HepG2 (cell line): ENCODE data around the gene CYP11A1.

Source experiments
- JUN ChIP-seq: sonication (generic); formaldehyde crosslinking; IDR thresholded peaks from 2 replicates; pipeline ENCODE4 v1.4.0; 2020; ENCODE audit warnings: mild to moderate bottlenecking, missing genetic modification reagents
- PCBP1 ChIP-seq: fragments of 200-400 bp; formaldehyde crosslinking; IDR thresholded peaks from 2 replicates; pipeline ENCODE4 v1.6.1; 2017; ENCODE audit warnings: mild to moderate bottlenecking, low read depth, low read length, borderline replicate concordance
- ZBTB20 ChIP-seq: sonication (generic); formaldehyde crosslinking; IDR thresholded peaks from 2 replicates; pipeline ENCODE4 v1.8.1; 2023; ENCODE audit warnings: missing genetic modification reagents, low read depth, mild to moderate bottlenecking, borderline replicate concordance
- ZSCAN30 ChIP-seq: sonication (generic); formaldehyde crosslinking; IDR thresholded peaks from 2 replicates; pipeline ENCODE4 v1.5.0; 2020; ENCODE audit warnings: mild to moderate bottlenecking, missing genetic modification reagents

DNA sequence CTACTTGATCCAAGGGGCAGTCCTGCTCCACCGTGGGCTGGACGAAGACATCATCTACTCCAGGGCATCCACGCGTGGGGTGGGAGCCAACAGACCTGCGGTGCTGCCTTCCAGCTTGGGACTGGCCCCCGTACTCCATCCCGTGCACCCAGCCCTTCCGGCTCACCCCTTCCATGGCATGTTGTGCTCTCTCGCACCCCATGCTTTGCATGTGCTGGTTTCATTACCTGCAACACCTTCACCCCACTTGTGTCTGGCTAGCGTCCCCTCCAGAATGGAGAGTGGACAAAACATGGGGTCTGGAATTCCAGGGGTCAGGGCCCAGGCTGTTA is 36.1 kb upstream of the CYP11A1 start:
- TF ChIP-seq ZSCAN30 (no peak), ZBTB20 (no peak), PCBP1 (no peak), JUN (no peak)
